GM19240 (cell line): ENCODE data around the gene DMXL1.
"Not testable (repeated sequence)": the region's sequence is repeated elsewhere in the genome, so short reads cannot be mapped to it uniquely, and the experiment has no call there.

Experiments
- DNase-seq: peaks from one replicate; pipeline ENCODE4 v3.0.0; 2011; ENCODE audit warnings: low spot score; ENCODE audit not compliant: insufficient read length

The DMXL1 gene

DNA sequence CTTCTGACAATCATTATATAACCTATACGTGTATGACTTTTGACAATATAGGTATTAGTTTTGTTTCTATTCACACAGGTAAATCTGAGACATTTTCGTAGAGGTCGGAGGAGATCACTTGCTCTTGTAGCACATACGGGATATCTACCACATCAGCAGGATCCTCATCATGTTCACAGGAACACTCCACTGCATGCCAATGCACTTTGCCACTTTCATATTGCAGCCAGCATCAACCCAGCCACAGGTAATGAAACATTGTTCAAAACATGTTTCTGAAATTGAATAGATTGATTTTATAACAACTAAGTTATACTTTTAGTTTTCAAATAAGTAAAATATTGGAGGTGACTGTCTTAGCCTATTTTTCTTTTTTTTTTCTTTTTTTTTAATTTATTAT lies 50.0 kb downstream of the DMXL1 start:
- DNase-seq: no peak

DNA sequence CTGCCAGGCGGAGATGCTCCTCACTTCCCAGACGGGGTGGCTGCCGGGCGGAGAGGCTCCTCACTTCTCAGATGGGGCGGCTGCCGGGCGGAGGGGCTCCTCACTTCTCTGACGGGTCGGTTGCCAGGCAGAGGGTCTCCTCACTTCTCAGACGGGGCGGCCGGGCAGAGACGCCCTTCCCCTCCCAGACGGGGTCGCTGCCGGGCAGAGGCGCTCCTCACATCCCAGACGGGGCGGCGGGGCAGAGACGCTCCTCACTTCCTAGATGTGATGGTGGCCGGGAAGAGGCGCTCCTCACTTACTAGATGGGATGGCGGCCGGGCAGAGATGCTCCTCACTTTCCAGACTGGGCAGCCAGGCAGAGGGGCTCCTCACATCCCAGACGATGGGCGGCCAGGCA lies 51.6 kb downstream of the DMXL1 start:
- not testable (repeated sequence) for DNase-seq

DNA sequence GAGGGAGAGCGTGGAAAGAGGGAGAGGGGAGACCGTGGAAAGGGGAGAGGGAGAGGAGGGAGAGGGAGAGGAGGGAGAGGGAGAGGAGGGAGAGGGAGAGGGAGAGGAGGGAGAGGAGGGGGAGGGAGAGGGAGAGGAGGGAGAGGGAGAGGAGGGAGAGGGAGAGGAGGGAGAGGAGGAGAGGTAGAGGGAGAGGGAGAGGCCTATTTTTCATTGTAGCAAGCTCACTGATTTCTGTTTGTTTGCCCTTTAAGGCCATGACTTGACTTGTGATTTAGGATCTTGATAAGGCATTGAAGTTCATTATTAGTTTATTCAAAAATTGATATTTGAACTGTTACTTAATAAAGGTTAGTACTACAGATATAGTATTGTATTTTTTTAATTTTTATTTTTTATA lies 52.4 kb downstream of the DMXL1 start:
- DNase-seq: no peak

DNA sequence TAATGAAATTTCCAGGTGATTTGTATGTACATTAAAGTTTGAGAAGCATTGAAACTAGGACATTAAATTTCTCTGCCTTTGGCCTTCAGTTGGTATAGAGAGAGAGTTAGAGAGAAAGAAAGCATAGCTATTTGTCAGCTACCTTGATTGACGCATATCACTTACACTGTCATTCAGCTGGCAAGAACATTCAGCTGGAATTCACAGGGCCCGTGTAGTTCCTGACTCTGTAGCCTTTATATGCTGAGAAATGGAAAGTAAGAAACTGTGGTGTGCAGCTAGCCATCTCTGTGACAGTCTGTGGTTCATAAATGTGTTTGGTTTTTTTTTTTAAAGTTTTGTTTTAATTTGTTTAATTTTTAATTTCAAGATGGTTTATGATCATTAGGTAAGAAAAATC lies 58.9 kb downstream of the DMXL1 start:
- DNase-seq: no peak

DNA sequence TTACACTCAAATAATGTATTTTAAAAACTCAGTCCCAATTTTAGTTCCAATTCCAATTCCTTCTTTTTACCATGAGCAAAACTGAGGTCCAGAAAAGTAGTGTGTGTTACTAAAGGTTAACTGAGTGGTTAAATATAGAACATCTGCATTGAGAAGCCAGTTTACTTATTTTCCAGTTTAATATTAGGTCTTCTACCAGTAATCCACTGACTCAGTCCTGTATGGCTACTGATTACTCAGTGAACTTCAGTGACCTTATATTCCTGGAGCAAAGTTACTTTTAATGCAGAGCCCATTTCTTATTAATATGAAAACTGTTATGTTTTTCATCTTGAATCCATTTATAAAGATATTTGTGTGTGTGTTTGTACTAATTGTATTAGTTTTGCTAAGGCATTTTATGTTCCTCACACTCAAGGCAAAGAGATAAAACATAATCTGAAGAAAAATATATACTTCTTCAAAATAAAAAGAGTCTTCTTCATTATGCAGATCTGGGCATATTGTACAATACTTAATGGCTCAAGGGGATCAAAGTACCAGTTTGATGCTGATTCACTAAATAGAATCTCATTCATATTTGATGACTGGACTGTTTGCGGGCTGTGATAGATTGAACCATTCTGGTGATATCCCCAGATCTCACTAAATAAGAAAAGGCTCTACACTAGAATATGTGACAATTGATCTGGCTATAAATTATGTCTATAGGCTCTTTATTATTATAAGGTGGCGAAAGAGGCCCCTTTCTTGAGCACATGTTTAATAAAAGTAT lies 60.8 kb downstream of the DMXL1 start:
- no peak for DNase-seq

DNA sequence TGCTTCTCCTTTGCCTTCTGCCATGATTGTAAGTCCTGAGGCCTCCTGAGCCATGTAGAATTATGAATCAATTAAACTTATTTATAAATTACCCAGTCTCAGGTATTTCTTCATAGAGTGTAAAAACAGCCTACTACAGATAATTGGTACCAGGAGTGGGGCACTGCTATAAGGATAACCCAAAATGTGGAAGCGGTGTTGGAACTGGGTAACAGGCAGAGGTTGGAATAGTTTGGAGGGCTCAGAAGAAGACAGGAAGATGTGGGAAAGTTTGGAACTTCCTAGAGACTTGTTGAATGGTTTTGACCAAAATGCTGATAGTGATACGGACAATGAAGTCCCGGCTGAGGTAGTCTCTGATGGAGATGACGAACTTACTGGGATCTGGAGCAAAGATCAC lies 64.9 kb downstream of the DMXL1 start:
- not testable (repeated sequence) for DNase-seq

DNA sequence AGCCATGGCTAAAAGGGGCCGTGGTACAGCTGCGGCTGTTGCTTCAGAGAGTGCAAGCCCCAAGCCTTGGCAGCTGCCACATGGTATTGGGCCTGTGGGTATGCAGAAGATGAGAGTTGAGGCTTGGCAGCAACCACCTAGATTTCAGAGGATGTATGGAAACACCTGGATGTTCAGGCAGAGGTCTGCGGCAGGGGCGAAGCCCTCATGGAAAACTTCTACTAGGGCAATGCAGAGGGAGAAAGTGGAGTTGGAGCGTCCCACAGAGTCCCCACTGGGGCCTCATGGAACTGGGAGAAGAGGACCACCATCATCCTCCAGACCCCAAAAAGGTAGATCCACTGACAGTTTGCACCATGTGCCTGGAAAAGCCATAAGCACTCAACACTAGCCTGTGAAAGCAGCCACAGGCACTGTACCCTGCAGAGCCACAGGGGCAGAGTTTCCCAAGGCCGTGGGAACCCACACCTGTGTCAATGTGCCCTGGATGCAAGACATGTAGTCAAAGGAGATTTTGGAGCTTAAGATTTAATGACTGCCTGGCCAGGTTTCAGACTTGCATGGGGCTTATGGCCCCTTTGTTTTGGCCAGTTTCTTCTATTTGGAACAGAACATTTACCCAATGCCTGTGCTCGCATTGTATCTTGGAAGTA lies 65.9 kb downstream of the DMXL1 start:
- DNase-seq: no peak

DNA sequence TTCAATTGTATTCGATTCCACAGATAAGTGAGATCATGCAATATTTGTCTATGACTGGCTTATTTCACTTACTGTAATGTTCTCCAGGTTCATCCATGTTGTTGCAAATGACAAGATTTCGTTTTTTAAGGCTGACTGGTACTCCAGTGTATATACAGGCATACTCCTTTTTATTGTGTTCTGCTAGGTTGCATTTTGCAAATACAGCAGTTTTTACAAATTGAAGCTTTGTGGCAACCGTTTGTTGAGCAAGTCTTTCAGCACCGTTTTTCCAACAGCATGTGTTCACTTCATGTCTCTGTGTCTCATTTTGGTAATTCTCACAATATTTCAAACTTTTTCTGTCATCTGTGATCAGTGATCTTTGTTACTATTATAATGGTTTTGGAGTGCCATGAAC lies 82.7 kb downstream of the DMXL1 start:
- DNase-seq: no peak

DNA sequence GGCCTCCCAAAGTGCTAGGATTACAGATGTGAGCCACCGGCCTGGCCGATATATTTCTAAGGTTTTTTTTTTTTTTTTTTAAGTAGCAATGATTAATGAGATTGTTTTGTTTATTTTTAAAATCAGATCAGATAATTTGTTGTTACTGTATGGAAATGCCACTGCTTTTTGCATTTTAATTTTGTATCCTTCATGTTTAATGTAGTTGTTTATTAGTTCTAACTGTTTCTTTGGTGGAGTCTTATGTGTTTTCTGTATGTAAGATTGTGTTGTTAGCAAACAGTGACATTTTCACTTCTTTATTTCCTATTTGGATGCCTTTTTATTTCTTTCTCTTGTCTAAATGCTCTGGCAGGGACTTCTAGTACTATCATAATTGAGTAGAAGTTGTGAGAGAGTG lies 87.3 kb downstream of the DMXL1 start:
- no peak for DNase-seq

DNA sequence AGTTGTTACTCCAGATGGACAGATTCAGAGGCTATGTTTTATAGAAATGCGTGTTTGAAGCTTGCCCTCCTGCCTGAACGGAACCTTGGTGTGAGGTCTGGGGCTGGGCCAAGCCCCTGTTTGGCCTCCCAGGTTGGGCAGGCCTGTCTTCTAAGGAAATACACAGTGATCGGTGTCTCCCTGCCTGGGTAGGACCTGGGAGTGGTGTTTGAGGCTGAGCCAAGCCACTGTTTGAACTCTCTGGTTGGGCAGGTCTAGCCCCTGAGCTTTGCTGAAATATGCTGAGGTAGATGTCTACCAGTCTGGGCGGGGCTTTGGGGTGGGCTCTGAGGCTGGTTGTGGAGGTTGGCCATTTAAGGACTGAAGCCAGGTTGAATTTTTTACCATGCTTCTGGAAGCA lies 90.5 kb downstream of the DMXL1 start:
- no peak for DNase-seq

DNA sequence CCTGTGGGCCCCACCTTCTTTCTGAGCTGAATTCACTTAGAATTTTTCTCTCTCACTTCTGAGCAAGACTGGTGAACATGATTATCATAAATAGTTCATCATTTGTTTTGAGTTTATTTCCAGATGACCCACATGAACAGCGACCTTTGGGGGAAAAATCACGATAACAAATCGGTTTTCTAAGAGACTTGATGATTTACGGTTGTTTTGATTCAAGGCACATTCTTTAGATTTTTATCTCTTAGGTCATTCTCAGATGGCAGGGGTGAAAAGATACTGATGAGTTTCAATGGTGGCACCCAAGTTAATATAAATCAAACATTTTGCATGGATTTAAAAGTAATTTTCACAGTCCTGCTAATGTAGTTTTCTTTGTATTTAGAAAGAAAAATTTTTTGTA lies 95.1 kb downstream of the DMXL1 start:
- no peak for DNase-seq

DNA sequence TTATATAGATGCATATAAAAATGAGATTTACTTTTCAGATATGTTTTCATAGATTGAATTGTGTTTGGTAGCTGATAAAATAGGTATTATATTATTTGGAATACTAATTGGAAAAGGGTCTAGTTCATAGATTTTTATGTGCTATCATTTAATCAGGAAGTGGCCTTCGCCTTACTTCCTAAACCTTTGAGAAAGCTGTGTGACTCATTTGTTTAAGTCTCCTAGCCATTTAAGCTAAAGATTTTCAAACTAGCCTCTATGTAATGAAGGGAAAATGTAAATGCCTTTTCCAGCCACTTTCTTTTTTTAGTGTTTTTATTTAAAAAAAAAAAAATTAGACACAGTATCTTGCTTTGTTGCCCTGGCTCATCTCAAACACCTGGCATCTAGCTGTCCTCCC lies 97.5 kb downstream of the DMXL1 start:
- no peak for DNase-seq

DNA sequence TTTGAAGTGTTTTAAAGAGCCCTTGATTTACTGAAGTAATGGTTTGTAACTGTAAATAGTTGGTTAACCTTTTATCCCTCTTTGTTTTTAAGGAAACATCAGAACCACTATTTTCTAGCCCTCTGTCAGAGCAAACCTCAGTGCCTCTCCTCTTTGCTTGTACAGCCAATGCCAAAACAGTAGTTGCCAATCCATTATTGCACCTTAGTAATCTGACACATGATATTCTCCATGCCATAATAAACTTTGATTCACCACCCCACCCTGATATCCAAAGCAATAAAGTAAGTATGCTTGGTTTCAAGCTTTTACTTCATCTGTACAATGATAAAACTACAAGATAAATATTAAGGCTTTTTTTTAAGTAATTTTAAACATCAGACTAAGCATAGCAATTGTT lies 100.8 kb downstream of the DMXL1 start:
- DNase-seq: no peak

DNA sequence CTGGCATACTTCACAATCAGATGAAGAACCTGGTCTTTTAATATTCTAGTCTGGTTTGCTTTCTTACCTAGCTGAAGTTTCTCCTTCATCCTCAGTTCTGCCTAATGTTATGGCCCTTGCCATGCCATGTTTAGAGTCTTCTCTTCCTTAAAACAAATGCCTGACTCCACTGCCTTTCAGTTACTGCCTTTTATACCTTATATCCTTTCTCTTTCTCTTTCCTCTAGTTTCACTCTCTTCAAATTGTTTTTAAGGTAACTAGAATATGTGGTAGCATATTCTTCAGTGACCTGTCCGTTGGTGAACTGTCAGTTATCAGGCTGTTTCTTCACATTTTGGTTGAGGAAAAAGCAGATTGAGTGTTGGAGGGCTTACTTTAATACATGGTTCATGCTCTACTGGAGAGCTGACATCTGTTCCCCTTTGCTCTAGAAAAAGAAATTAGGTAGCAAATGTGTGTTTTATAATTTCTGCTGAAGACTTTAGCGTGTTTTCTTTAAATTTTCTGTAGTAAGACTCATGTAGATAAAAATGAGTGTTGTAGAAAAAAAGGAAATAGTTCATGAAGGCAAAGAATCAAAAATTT lies 103.8 kb downstream of the DMXL1 start:
- DNase-seq: no peak

DNA sequence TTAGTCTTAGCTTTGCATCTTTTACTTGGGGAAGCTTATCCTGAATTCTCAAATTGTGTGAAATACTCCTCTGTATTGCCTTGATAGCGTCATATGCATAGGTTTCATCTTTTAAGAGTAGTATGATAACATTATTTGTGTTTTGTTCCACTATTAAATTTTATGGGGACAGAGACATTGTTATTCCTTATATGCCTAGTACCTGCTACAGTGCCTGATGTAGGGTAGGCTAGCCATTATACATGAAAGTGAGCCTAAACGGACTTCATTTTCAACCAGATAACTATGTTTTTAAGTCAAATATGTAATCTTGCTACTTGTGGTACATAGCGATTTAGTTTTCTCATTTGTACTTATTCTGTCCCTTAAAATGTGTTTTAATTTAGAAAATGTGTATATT lies 105.9 kb downstream of the DMXL1 start:
- DNase-seq: no peak

DNA sequence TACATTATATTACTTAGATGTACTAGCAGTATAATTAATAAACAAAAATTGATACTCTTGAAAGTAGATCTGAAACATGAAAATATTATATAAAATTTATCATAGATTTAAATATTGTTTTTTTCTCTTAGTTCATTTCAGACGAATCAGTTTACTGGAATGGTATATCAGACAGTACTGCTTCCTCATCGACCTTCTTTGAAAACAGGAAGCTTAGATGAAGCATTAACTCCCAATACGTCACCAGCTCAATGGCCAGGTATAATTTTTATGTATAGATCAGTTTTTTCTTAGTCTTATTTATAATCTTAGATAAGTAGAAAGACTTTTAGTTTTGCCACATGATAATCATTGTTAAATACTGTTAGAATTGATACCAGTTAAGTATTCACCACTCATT lies 106.3 kb downstream of the DMXL1 start:
- no peak for DNase-seq

DNA sequence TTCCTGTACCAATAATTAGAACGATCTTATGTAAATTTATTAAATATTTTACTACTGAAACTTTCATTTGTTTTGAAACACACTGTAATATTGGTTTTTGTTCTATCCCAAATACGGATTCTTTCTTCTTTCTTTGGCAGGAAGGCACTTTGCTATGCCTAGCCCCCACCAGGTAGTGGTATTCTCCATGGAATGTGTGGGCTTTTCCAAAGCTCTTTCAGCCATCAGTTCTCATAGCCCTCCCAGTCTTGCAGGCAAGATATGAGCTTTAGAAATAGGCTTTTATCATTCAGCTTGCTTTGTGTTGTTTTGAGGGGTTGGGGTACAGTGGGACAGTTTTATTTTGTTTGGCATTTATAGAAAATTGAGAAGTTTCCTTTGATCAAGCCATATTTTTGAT lies 107.5 kb downstream of the DMXL1 start:
- no peak for DNase-seq

DNA sequence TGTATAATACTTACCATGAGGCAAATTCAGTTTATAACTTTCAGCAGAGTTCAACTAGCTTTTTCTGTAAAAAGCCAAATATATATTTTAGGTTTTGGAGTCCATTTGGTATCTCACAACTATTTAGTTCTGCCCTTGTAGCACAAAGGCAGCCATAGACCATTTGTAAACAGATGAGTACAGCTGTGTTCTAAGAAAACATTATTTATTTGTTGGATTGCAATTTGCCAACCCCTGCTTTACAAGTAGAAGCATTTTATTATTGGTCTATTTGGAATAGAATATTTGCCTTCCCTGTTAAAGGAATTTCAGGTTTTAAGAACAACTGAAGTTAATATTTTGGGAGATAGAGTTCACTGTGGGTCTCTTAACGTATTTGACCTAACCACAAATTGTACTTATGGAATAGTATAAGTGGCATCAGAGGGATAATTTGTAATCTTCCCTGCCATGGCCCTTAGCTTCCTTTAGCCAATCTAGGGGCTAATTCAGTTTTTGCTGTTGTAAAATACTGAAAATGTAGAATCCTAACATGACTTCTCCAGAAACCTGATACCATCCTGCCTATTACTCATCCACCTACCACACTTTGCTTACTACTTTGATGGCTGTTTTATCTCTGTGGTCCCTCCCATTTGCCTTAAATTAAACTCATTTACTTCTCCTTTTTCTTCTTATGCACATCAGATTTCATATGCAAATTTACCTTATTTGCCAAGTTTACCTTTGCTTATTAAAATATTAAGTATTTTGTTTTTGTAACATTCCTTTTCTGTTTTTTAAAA lies 109.2 kb downstream of the DMXL1 start:
- no peak for DNase-seq

DNA sequence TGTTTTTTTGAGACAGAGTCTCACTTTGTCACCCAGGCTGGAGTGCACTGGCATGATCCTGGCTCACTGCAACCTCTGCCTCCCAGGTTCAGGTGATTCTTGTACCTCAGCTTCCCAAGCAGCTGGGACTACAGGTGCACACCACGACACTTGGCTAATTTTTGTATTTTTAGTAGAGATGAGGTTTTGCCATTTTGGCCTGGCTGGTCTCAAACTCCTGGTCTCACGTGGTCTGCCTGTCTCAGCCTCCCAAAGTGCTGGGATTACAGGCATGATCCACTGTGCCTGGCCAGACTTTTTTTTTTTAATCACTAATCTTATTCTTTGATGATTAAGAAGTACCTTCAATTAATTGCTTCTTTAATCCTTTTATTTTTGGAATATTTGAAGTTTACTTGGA lies 114.6 kb downstream of the DMXL1 start:
- DNase-seq: not testable (repeated sequence)

DNA sequence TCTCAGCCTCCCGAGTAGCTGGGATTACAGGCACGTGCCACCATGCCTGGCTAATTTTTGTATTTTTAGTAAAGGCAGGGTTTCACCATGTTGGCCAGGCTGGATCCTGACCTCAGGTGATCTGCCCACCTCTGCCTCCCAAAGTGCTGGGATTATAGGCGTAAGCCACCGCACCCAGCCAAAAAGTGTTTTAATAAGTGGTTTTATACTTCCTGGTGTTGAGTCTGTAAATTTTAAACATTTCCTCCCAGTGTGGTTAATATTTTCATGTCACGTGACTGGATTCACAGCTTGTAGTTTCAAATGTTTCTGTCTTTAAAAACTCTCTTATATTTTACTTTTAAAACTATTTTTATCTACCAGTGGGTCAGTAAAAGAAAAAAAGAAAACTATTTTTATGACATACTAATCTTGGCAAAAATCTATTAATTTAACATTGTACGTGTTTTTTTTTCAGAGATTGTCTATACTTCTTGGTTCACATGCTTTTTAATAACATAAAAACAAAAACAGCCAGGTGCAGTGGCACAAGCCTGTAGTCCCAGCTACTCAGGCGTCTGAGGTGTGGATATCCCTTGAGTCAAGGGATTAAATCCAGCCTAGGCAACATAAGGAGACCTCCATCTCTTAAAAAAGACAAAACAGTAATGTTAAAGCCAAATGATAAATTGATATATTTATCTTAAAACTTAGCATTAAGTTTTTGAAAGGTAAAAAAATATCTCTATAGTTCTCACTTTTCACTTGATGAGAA lies 117.1 kb downstream of the DMXL1 start:
- DNase-seq: no peak

DNA sequence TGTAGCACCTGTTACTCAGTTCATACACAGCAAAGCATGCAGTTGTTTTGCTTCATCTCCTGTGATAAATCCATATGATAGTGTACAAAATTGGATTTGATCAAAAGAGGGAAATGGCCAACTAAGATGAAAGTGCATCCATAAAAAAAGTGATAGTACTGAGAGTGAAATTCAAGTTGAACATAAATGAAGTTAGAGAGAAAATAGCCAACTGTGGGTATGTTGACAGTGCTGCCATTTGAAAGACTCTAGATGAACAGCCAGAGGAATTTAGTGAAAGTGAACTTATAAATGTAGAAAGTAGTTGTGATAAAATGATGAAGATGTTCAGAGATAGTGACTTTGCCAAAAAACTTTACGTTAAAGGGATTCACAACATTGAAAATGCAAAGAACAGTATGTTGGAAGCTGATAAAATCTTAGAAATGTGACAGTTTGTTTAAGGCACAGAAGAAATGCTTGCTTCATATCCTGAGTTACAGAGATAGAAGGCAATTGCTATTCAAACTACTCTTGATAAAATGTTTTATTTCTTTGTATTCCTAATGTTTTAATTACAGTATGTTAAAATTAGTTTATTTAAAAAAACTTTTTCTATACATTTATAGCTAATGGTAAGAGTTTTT lies 119.7 kb downstream of the DMXL1 start:
- no peak for DNase-seq
